HepG2 (cell line): Measurements from ENCODE around the gene MYO5A. TPM values are rescaled to one million over a fixed set of nuclear protein-coding genes. Genes with fewer than 3 reads are reported as not detected.

Experiments
- ATF7-NPFF ChIP-seq: sonication (generic); formaldehyde crosslinking; IDR thresholded peaks from 2 replicates; pipeline ENCODE4 v1.8.1; 2023; ENCODE audit warnings: mild to moderate bottlenecking, low read depth, missing genetic modification reagents, moderate library complexity
- BCL6 ChIP-seq: IDR thresholded peaks from 2 replicates; pipeline ENCODE4 v1.6.1; 2016; ENCODE audit warnings: missing genetic modification reagents, missing compliant biosample characterization
- GZF1 ChIP-seq: sonication (generic); formaldehyde crosslinking; IDR thresholded peaks from 2 replicates; pipeline ENCODE4 v1.5.1; 2020; ENCODE audit warnings: mild to moderate bottlenecking, missing genetic modification reagents
- JDP2 ChIP-seq: sonication (generic); formaldehyde crosslinking; IDR thresholded peaks from 2 replicates; pipeline ENCODE4 v1.8.1; 2022; ENCODE audit warnings: missing genetic modification reagents, borderline replicate concordance
- NFE2 ChIP-seq: sonication (generic); formaldehyde crosslinking; IDR thresholded peaks from 2 replicates; pipeline ENCODE4 v1.4.0; 2020; ENCODE audit warnings: missing genetic modification reagents
- PCBP2 ChIP-seq: fragments of 200-400 bp; formaldehyde crosslinking; optimal IDR thresholded peaks from 2 replicates; pipeline ENCODE3; 2018; ENCODE audit warnings: low read length, low read depth; ENCODE audit not compliant: poor library complexity, severe bottlenecking
- POGZ ChIP-seq: sonication (generic); formaldehyde crosslinking; IDR thresholded peaks from 2 replicates; pipeline ENCODE4 v1.4.0; 2020; ENCODE audit warnings: mild to moderate bottlenecking, missing genetic modification reagents
- RBM39 ChIP-seq: fragments of 200-400 bp; formaldehyde crosslinking; IDR thresholded peaks from one replicate; pipeline ENCODE4 v1.6.1; 2018; ENCODE audit warnings: antibody characterized with exemption, mild to moderate bottlenecking, low read depth, low read length; ENCODE audit not compliant: poor library complexity, severe bottlenecking
- RFXAP ChIP-seq: sonication (generic); formaldehyde crosslinking; IDR thresholded peaks from 2 replicates; pipeline ENCODE4 v1.4.0; 2020; ENCODE audit warnings: missing genetic modification reagents, borderline replicate concordance
- SUZ12 ChIP-seq: fragments of 150-350 bp; IDR thresholded peaks from 2 replicates; pipeline ENCODE4 v1.6.1; 2014; ENCODE audit warnings: low read depth, low read length
- ZFP82 ChIP-seq: sonication (generic); formaldehyde crosslinking; IDR thresholded peaks from 2 replicates; pipeline ENCODE4 v1.5.1; 2020; ENCODE audit warnings: mild to moderate bottlenecking, missing genetic modification reagents, borderline replicate concordance
- ZNF136 ChIP-seq: sonication (generic); formaldehyde crosslinking; IDR thresholded peaks from 2 replicates; pipeline ENCODE4 v1.8.1; 2022; ENCODE audit warnings: low read depth, mild to moderate bottlenecking, moderate library complexity, missing genetic modification reagents
- ZNF282 ChIP-seq: fragments of 450-650 bp; IDR thresholded peaks from 2 replicates; pipeline ENCODE4 v1.6.1; 2018; ENCODE audit not compliant: partially characterized antibody
- ZNF317 ChIP-seq: sonication (generic); formaldehyde crosslinking; IDR thresholded peaks from 2 replicates; pipeline ENCODE4 v1.5.0; 2020; ENCODE audit warnings: mild to moderate bottlenecking, missing genetic modification reagents
- ZNF496 ChIP-seq: sonication (generic); formaldehyde crosslinking; IDR thresholded peaks from 2 replicates; pipeline ENCODE4 v1.8.1; 2023; ENCODE audit warnings: mild to moderate bottlenecking, moderate library complexity, missing genetic modification reagents; ENCODE audit not compliant: insufficient replicate concordance
- ZNF780A ChIP-seq: sonication (generic); formaldehyde crosslinking; IDR thresholded peaks from 2 replicates; pipeline ENCODE4 v1.8.0; 2022; ENCODE audit warnings: mild to moderate bottlenecking, missing genetic modification reagents, moderate library complexity
- ZNF879 ChIP-seq: sonication (generic); formaldehyde crosslinking; IDR thresholded peaks from 2 replicates; pipeline ENCODE4 v1.8.1; 2023; ENCODE audit warnings: missing genetic modification reagents
- polyA plus RNA-seq, 8 experiments: library from polyadenylated mRNA; depleted of rRNA in 3 of 8; stranded (reverse) in 7 of 8; unstranded in 1 of 8; fragments of >200 nt; fragmentation: Illumina TruSeq in 4 of 8; extraction: Trizol in 4 of 8; gene quantifications; 2 replicates each; pipeline versions ENCODE4 v1.2.1 to v1.2.3, GENCODE V29; 2011 to 2016; ENCODE audit warnings: low read depth in 4 of 8, missing spikeins in 1 of 8, mixed read lengths in 1 of 8; ENCODE audit not compliant: insufficient read depth in 1 of 8
- total RNA-seq, 5 experiments: library from RNA; depleted of rRNA; stranded (reverse); fragments of >200 nt; fragmentation: Illumina TruSeq; extraction: Trizol; gene quantifications; 2 replicates each; pipeline ENCODE4 v1.2.3, GENCODE V29; 2016; ENCODE audit warnings: low read depth in 1 of 5
- TF ChIP-seq, protein P1 (sequence below): sonication (generic); formaldehyde crosslinking; IDR thresholded peaks from 2 replicates; pipeline ENCODE4; 2020; ENCODE audit warnings: missing genetic modification reagents, mild to moderate bottlenecking, borderline replicate concordance
- TF ChIP-seq, protein P2 (sequence below): sonication (generic); formaldehyde crosslinking; IDR thresholded peaks from 2 replicates; pipeline ENCODE4 v1.4.0; 2020; ENCODE audit warnings: missing genetic modification reagents
- TF ChIP-seq, protein P3 (sequence below), 2 experiments: fragments of 450-650 bp in 1 of 2; sonication (generic) in 1 of 2; formaldehyde crosslinking; IDR thresholded peaks; 2 replicates each; pipeline versions ENCODE4 v1.5.0 to v1.8.0; 2020 to 2022; ENCODE audit warnings: mild to moderate bottlenecking in 1 of 2, missing genetic modification reagents in 1 of 2

The MYO5A gene
- total and polyA plus RNA-seq, 2 of the 13 experiments (the other 11 are each of a cell fraction or from before 2014, with no cell fraction given) = 2.8 to 4.8 TPM

DNA sequence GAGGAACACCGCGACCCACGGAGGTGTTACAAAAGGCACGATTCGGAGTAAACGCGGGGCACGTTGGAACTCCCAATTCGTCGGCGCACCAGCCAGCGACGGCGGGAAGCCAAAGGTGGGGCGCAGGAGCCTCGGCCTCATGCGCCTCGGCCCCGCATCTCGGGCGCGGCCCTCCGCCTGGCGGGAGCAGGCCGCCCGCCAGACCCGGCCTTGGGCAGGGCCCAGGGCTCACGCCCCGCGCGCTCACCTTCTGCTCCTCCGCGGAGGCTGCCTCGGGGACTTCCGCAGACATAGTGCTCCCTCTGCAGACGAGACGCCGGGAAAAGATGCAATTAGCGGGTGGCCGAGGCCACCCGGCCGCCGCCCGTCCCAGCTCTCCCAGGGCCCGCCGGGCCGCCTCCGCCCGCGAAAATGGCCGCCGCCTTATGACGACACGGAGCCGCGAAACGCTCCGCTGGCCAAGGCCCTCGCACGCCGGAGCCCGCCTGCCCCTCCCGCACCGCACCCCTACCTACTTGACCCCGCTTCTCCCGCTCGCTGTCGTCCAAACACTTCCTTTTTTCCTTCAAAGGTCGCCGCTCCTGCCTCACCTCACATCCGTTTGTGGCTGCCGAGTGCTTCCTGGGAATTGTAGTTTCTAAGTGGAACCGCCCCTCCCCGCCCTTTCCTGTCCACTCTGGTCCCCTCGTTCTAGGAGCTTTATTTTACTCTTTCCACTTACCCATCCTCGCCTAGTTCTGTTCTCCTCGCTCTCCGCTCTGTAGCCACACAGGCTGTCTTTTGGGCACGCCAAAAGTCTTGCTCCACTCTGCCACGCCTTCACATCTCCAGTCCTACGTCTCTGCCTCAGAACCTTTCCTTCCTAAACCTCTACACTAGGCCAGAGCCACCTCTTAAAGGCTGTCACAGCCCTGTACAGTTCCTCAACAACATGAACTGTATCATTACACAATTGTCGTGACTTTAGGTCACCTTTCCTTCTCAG, 40.2 kb upstream of the MYO5A start, which contains the start of gene ARPP19 (continued):
- TF ChIP-seq, protein P1, sequence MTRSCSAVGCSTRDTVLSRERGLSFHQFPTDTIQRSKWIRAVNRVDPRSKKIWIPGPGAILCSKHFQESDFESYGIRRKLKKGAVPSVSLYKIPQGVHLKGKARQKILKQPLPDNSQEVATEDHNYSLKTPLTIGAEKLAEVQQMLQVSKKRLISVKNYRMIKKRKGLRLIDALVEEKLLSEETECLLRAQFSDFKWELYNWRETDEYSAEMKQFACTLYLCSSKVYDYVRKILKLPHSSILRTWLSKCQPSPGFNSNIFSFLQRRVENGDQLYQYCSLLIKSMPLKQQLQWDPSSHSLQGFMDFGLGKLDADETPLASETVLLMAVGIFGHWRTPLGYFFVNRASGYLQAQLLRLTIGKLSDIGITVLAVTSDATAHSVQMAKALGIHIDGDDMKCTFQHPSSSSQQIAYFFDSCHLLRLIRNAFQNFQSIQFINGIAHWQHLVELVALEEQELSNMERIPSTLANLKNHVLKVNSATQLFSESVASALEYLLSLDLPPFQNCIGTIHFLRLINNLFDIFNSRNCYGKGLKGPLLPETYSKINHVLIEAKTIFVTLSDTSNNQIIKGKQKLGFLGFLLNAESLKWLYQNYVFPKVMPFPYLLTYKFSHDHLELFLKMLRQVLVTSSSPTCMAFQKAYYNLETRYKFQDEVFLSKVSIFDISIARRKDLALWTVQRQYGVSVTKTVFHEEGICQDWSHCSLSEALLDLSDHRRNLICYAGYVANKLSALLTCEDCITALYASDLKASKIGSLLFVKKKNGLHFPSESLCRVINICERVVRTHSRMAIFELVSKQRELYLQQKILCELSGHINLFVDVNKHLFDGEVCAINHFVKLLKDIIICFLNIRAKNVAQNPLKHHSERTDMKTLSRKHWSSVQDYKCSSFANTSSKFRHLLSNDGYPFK (CRISPR knock-in tag) = peak; percentile 46; the same call in 1 of the 2 replicates
- TF ChIP-seq ZNF780A (CRISPR knock-in tag) (no peak; the same call in 1 of the 2 replicates), ZNF496 (no peak), SUZ12 (peak; percentile 78), ZNF282 (no peak), BCL6 (0 out of 2 replicates have a peak, but pooled peaks have one; percentile 13), POGZ (peak; percentile 78), RFXAP (CRISPR knock-in tag) (peak; percentile 88; the same call in 1 of the 2 replicates), ZNF879 (peak; percentile 40; the same call in 1 of the 2 replicates), ZFP82 (peak; percentile 76; the same call in 1 of the 2 replicates), ATF7-NPFF (CRISPR knock-in tag) (peak; percentile 97), NFE2 (CRISPR knock-in tag) (no peak), JDP2 (CRISPR knock-in tag) (no peak), PCBP2 (no peak), GZF1 (CRISPR knock-in tag) (no peak), RBM39 (no peak), ZNF317 (no peak), ZNF136 (CRISPR knock-in tag) (no peak)
- TF ChIP-seq, protein P2, sequence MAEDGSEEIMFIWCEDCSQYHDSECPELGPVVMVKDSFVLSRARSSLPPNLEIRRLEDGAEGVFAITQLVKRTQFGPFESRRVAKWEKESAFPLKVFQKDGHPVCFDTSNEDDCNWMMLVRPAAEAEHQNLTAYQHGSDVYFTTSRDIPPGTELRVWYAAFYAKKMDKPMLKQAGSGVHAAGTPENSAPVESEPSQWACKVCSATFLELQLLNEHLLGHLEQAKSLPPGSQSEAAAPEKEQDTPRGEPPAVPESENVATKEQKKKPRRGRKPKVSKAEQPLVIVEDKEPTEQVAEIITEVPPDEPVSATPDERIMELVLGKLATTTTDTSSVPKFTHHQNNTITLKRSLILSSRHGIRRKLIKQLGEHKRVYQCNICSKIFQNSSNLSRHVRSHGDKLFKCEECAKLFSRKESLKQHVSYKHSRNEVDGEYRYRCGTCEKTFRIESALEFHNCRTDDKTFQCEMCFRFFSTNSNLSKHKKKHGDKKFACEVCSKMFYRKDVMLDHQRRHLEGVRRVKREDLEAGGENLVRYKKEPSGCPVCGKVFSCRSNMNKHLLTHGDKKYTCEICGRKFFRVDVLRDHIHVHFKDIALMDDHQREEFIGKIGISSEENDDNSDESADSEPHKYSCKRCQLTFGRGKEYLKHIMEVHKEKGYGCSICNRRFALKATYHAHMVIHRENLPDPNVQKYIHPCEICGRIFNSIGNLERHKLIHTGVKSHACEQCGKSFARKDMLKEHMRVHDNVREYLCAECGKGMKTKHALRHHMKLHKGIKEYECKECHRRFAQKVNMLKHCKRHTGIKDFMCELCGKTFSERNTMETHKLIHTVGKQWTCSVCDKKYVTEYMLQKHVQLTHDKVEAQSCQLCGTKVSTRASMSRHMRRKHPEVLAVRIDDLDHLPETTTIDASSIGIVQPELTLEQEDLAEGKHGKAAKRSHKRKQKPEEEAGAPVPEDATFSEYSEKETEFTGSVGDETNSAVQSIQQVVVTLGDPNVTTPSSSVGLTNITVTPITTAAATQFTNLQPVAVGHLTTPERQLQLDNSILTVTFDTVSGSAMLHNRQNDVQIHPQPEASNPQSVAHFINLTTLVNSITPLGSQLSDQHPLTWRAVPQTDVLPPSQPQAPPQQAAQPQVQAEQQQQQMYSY (CRISPR knock-in tag) = peak; percentile 61
- TF ChIP-seq, protein P3, sequence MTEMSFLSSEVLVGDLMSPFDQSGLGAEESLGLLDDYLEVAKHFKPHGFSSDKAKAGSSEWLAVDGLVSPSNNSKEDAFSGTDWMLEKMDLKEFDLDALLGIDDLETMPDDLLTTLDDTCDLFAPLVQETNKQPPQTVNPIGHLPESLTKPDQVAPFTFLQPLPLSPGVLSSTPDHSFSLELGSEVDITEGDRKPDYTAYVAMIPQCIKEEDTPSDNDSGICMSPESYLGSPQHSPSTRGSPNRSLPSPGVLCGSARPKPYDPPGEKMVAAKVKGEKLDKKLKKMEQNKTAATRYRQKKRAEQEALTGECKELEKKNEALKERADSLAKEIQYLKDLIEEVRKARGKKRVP (CRISPR knock-in tag; IDR thresholded peaks at IDR 0.05) = peak in 1 of 2 experiments; percentile 77; a peak in 2 of 4 replicates
